GM23338 (cell line): ENCODE measurements around the gene BBX. TPM values are rescaled to one million over a fixed set of nuclear protein-coding genes. Genes with fewer than 3 reads are reported as not detected.

Experiments used
- ATAC-seq: fragments of 200-7000 bp; cut with Tn5 transposase; 3 replicates; pipeline ENCODE4 v1.9.1; 2020
- DNase-seq: peaks from one replicate; pipeline ENCODE4 v3.0.0-alpha.2; 2015; ENCODE audit warnings: low spot score
- H2AFZ ChIP-seq: fragments of 200-600 bp; sonication (generic); 2 replicates; pipeline ENCODE4 v1.8.0; 2016; ENCODE audit warnings: antibody characterized with exemption, mild to moderate bottlenecking, moderate library complexity
- H3F3A ChIP-seq: fragments of 200-600 bp; sonication (generic); replicated peaks from 2 replicates; pipeline ENCODE4 v1.8.0; 2017; ENCODE audit warnings: antibody characterized with exemption, mixed run types, low read depth
- H3K27ac ChIP-seq: fragments of 200-600 bp; sonication (generic); 2 replicates; pipeline ENCODE4 v1.6.1; 2016; ENCODE audit warnings: low read depth
- H3K27me3 ChIP-seq: fragments of 200-600 bp; sonication (generic); 2 replicates; pipeline ENCODE4 v1.8.0; 2016; ENCODE audit warnings: mild to moderate bottlenecking, mixed run types, moderate library complexity; ENCODE audit not compliant: insufficient read depth
- H3K36me3 ChIP-seq: fragments of 200-600 bp; sonication (generic); 2 replicates; pipeline ENCODE4 v1.8.0; 2016; ENCODE audit warnings: mild to moderate bottlenecking; ENCODE audit not compliant: insufficient read depth
- H3K4me1 ChIP-seq: fragments of 200-600 bp; sonication (generic); 2 replicates; pipeline ENCODE4 v1.8.0; 2016; ENCODE audit warnings: mild to moderate bottlenecking, moderate library complexity; ENCODE audit not compliant: insufficient read depth
- H3K4me2 ChIP-seq: fragments of 200-600 bp; sonication (generic); 2 replicates; pipeline ENCODE4 v1.7.1; 2017; ENCODE audit warnings: mixed run types
- H3K4me3 ChIP-seq: fragments of 200-600 bp; sonication (generic); 2 replicates; pipeline ENCODE4 v1.6.1; 2016; ENCODE audit warnings: mixed run types
- H3K79me2 ChIP-seq: fragments of 200-600 bp; sonication (generic); replicated peaks from 2 replicates; pipeline ENCODE4 v1.8.0; 2017; ENCODE audit warnings: mild to moderate bottlenecking; ENCODE audit not compliant: insufficient read depth
- H3K9me2 ChIP-seq: fragments of 200-600 bp; sonication (generic); 2 replicates; pipeline ENCODE4 v1.8.0; 2017; ENCODE audit not compliant: insufficient read depth
- H4K20me1 ChIP-seq: fragments of 200-600 bp; sonication (generic); replicated peaks from 2 replicates; pipeline ENCODE4 v1.8.0; 2017; ENCODE audit warnings: mild to moderate bottlenecking; ENCODE audit not compliant: insufficient read depth
- H3K27ac Mint-ChIP-seq: 2 replicates; pipeline ENCODE4 v1.8.0; 2020; ENCODE audit warnings: inconsistent platforms, mild to moderate bottlenecking, moderate library complexity, mixed read lengths
- H3K27me3 Mint-ChIP-seq: 3 replicates; pipeline ENCODE4 v1.8.0; 2022; ENCODE audit warnings: low read depth, mild to moderate bottlenecking, moderate library complexity, mixed read lengths, inconsistent platforms; ENCODE audit not compliant: insufficient read depth, poor library complexity
- H3K36me3 Mint-ChIP-seq: 3 replicates; pipeline ENCODE4 v1.8.0; 2021; ENCODE audit warnings: low read depth, mild to moderate bottlenecking, inconsistent platforms, moderate library complexity, mixed read lengths
- H3K4me1 Mint-ChIP-seq: 3 replicates; pipeline ENCODE4 v1.8.0; 2020; ENCODE audit warnings: mild to moderate bottlenecking, inconsistent platforms, mixed read lengths
- H3K4me3 Mint-ChIP-seq: 3 replicates; pipeline ENCODE4 v1.8.0; 2021; ENCODE audit warnings: moderate library complexity, mild to moderate bottlenecking, inconsistent platforms, mixed read lengths
- H3K9me3 Mint-ChIP-seq: 3 replicates; pipeline ENCODE4 v1.8.0; 2020; ENCODE audit warnings: moderate library complexity, mild to moderate bottlenecking, inconsistent platforms, mixed read lengths
- CREB1 ChIP-seq: fragments of 250-450 bp; sonication (Bioruptor Pico); IDR thresholded peaks from 2 replicates; pipeline ENCODE4 v1.5.0; 2020; ENCODE audit warnings: low read depth, mild to moderate bottlenecking, moderate library complexity
- CTCF ChIP-seq, 2 experiments: fragments of 200-600 bp in 1 of 2; sonication (generic) in 1 of 2; conservative IDR thresholded peaks; 2 replicates each; pipeline versions ENCODE4 v1.5.1 to v1.6.1; 2016 to 2017; ENCODE audit warnings: antibody characterized with exemption in 2 of 2, low read depth in 2 of 2, mild to moderate bottlenecking in 2 of 2, moderate library complexity in 1 of 2
- EZH2 ChIP-seq: fragments of 200-600 bp; sonication (generic); IDR thresholded peaks from one replicate; pipeline ENCODE4 v1.8.0; 2017; ENCODE audit warnings: antibody characterized with exemption, mild to moderate bottlenecking, low read depth; ENCODE audit not compliant: unreplicated experiment
- EZH2phosphoT487 ChIP-seq: fragments of 200-600 bp; sonication (generic); IDR thresholded peaks from one replicate; pipeline ENCODE4 v1.8.1; 2018; ENCODE audit warnings: antibody characterized with exemption; ENCODE audit not compliant: unreplicated experiment
- JUNB ChIP-seq: IDR thresholded peaks from one replicate; pipeline ENCODE4 v1.6.1; 2016; ENCODE audit warnings: antibody characterized with exemption; ENCODE audit not compliant: unreplicated experiment
- POLR2AphosphoS5 ChIP-seq: IDR thresholded peaks from 2 replicates; pipeline ENCODE4 v1.6.1; 2016; ENCODE audit warnings: antibody characterized with exemption, low read depth
- ZNF331 ChIP-seq: fragments of 250-450 bp; sonication (Bioruptor Pico); IDR thresholded peaks from 2 replicates; pipeline ENCODE4 v1.5.0; 2020; ENCODE audit warnings: low read depth, mild to moderate bottlenecking, moderate library complexity
- ZNF462 ChIP-seq: fragments of 250-450 bp; sonication (Bioruptor Pico); IDR thresholded peaks from 2 replicates; pipeline ENCODE4 v1.5.0; 2020; ENCODE audit warnings: mild to moderate bottlenecking, moderate library complexity
- polyA plus RNA-seq: library from polyadenylated mRNA; unstranded; fragments of >200 nt; fragmentation: Nextera tagmentation; extraction: Ambion mirVana; gene quantifications from 2 replicates; pipeline ENCODE4 v1.2.1, GENCODE V29; 2016
- total RNA-seq: library from RNA; depleted of rRNA; stranded (reverse); fragments of >200 nt; shearing (Covaris generic); gene quantifications from 2 replicates; pipeline ENCODE4 v1.2.3, GENCODE V29; 2014

The BBX gene
- total and polyA plus RNA-seq, 2 experiments from 2014 or later: 35.2 to 44.1 TPM

GRCh38 chr3:107666853-107667252 lies 144.1 kb downstream of the BBX start (continued):
- no peak for TF ChIP-seq ZNF462 (CRISPR knock-in tag)
- no peak for TF ChIP-seq POLR2AphosphoS5
- TF ChIP-seq JUNB: no peak
- TF ChIP-seq CTCF (conservative IDR thresholded peaks at IDR 0.05; ENCODE audit: low read depth in 2 of 2): no peak
- no peak for TF ChIP-seq CREB1 (CRISPR knock-in tag)
- no peak for TF ChIP-seq EZH2phosphoT487

- H3K9me2 ChIP-seq: no peaks in the 10 kb centered on the region
- H3K4me3 ChIP-seq: no peak overlapping the region
- ATAC-seq (no peak), DNase-seq (no peak)
- H3K79me2 ChIP-seq: peaks cover 8% of the 10 kb centered on the region; the same call in 1 of the 2 replicates
- no peak overlapping the region for H2AFZ ChIP-seq
- Mint-ChIP-seq H3K27ac (peak overlapping the region; percentile 49; the same call in 1 of the 2 replicates), H3K4me1 (peaks cover 36% of the 10 kb centered on the region), H3K27me3 (peaks cover 3% of the 10 kb centered on the region), H3K4me3 (no peak overlapping the region), H3K36me3 (no peaks in the 10 kb centered on the region), H3K9me3 (no peaks in the 10 kb centered on the region)
- no peaks in the 10 kb centered on the region for H4K20me1 ChIP-seq
- H3K27ac ChIP-seq: no peak overlapping the region; the same call in 1 of the 2 replicates
- peaks cover 33% of the 10 kb centered on the region for H3K4me1 ChIP-seq
- H3K36me3 ChIP-seq: no peaks in the 10 kb centered on the region
- no peaks in the 10 kb centered on the region for H3K27me3 ChIP-seq
- no peaks in the 10 kb centered on the region for H3F3A ChIP-seq
- peak overlapping the region; percentile 28; the same call in 1 of the 2 replicates for H3K4me2 ChIP-seq
- TF ChIP-seq ZNF462 (CRISPR knock-in tag) (no peak), ZNF331 (CRISPR knock-in tag) (no peak), CREB1 (CRISPR knock-in tag) (no peak), EZH2 (no peak)
Observed at GRCh38 chr3:107668416-107668815, 145.7 kb downstream of the BBX start.
